C4-2B (cell line): ENCODE results near the gene C2CD2.

Experiments
- ZFX ChIP-seq: fragments of 450-650 bp; IDR thresholded peaks from 2 replicates; pipeline ENCODE4 v1.6.1; 2017
- TF ChIP-seq, protein P1 (sequence below): fragments of 450-650 bp; conservative IDR thresholded peaks from 2 replicates; pipeline ENCODE4 v1.5.1; 2017; ENCODE audit warnings: mild to moderate bottlenecking

DNA sequence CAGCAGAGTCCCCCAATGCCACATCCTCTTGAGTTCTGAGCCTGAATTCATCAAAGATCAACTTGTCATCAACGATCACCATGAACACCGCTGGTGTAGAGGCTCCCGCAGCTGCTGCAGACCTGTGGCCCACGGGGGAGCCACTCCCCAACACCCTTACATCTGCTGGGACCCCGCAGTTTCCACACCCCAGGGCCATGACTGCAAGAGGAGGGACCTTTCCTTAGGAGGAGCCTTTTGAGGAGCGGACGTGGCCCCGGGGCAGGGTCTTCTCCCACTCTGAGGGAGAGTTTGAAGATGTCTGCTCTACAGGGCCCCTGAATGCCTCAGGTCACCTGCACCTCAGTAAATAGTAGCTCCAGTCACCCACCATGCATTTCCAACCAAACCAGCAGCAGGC lies 77.4 kb downstream of the C2CD2 start:
- TF ChIP-seq, protein P1, sequence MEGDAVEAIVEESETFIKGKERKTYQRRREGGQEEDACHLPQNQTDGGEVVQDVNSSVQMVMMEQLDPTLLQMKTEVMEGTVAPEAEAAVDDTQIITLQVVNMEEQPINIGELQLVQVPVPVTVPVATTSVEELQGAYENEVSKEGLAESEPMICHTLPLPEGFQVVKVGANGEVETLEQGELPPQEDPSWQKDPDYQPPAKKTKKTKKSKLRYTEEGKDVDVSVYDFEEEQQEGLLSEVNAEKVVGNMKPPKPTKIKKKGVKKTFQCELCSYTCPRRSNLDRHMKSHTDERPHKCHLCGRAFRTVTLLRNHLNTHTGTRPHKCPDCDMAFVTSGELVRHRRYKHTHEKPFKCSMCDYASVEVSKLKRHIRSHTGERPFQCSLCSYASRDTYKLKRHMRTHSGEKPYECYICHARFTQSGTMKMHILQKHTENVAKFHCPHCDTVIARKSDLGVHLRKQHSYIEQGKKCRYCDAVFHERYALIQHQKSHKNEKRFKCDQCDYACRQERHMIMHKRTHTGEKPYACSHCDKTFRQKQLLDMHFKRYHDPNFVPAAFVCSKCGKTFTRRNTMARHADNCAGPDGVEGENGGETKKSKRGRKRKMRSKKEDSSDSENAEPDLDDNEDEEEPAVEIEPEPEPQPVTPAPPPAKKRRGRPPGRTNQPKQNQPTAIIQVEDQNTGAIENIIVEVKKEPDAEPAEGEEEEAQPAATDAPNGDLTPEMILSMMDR = no peak
- TF ChIP-seq ZFX = no peak
